HG03442 (cell line): Measurements from ENCODE around the gene NKX6-2.
"Not testable (repeated sequence)": the region's sequence is repeated elsewhere in the genome, so short reads cannot be mapped to it uniquely, and the experiment has no call there.

Experiments used
- ATAC-seq: cut with Tn5 transposase; IDR thresholded peaks from one replicate; pipeline ENCODE4 v1.9.1; 2021; ENCODE audit warnings: mild to moderate bottlenecking, moderate library complexity; ENCODE audit not compliant: unreplicated experiment

NKX6-2 gene

GRCh38 chr10:132799865-132800264 is 13.9 kb upstream of the NKX6-2 start:
- no peak for ATAC-seq

GRCh38 chr10:132798876-132799275 is 12.9 kb upstream of the NKX6-2 start:
- ATAC-seq, result no peak

DNA sequence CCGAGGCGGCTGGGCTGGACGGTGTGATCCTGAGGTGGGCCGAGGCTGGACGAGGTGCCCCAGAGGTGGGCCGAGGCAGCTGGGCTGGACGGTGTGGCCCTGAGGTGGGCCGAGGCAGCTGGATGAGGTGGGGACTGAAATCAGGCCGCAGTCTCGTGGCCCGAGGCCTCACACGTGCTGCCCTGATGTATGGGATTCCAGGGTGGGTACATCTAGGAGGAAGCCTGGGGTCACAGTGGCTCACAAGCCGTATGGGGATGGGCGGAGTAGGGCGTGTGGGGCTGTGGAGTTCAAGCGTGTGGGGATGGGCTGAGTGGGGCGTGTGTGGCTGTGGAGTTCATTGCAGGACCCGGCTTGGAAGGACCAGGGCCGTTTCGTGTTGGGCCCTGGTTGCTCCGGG is 12.5 kb upstream of the NKX6-2 start:
- ATAC-seq, result no peak

DNA sequence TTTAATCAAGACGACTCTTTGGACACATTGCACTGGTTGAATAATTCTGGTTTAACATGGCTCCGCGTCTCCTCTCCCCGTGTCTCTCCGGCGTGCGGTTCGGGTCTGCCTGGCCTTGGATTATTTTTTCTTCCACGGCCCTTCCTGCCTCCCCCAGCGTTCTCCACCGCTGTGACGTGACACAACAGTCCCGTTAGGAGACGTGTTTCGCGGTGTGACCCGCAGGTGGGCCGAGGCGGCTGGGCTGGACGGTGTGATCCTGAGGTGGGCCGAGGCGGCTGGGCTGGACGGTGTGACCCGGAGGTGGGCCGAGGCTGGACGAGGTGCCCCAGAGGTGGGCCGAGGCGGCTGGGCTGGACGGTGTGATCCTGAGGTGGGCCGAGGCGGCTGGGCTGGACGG is 12.0 kb upstream of the NKX6-2 start:
- not testable (repeated sequence) for ATAC-seq

GRCh38 chr10:132796846-132797245 is 10.9 kb upstream of the NKX6-2 start:
- no peak for ATAC-seq

GRCh38 chr10:132793871-132794849 is 8.2 kb upstream of the NKX6-2 start:
- ATAC-seq, result no peak

DNA sequence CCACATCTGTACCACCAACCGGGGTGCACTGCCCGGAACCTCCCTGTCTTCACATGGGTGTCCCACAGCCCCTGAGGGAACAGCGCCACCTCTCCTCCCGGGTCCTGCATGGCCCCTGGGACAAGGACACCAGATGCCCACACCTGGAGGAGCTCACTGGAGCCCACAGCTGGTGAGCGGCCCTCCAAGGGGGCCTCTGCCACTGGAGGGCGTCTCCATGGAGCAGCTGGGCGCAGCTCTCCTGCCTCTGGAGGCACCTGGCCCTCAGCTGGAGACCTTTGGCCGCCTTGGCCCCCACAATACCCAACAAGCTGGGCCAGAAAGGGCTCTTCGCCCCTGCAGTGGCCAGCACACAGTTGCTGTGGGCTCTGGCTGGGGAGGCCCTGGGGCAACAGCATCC is 7.3 kb upstream of the NKX6-2 start:
- ATAC-seq, result no peak

GRCh38 chr10:132792796-132793195 is 6.8 kb upstream of the NKX6-2 start:
- no peak for ATAC-seq

DNA sequence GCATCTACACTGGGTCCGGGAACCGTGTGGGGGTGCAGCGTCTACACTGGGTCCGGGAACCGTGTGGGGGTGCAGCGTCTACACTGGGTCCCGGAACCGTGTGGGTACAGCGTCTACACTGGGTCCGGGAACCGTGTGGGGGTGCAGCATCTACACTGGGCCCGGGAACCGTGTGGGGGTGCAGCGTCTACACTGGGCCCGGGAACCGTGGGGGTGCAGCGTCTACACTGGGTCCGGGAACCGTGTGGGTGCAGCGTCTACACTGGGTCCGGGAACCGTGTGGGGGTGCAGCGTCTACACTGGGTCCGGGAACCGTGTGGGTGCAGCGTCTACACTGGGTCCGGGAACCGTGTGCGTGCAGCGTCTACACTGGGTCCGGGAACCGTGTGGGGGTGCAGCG is 6.2 kb upstream of the NKX6-2 start:
- ATAC-seq, result not testable (repeated sequence)

- no peak for ATAC-seq
Measured at GRCh38 chr10:132790934-132791829, 5.2 kb upstream of the NKX6-2 start.

- no peak for ATAC-seq
Measured at GRCh38 chr10:132790470-132790869, 4.5 kb upstream of the NKX6-2 start.

DNA sequence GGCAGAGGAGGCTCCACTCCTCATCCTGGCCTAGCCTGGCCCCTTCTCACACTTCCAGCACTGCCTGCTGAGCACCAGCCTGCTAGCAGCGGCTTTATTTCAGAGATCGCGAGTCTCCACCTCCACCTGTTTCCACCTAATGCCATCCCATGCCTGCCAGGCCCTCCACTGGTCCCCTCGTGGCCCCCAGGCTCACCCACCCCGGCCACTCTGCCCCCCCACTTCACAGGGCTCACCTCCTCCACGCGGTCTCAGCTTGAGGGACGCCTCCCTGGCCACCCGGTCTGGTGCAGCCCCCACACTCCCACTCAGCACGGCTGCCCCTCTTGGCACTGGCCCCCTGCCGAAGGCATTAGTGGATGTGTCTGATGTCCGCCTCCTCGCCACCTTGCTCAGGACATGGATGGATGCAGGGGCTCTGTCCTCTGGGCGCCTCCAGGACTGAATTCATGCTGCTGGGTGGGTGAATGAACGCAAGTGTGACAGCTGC is 3.8 kb upstream of the NKX6-2 start:
- ATAC-seq, result no peak

DNA sequence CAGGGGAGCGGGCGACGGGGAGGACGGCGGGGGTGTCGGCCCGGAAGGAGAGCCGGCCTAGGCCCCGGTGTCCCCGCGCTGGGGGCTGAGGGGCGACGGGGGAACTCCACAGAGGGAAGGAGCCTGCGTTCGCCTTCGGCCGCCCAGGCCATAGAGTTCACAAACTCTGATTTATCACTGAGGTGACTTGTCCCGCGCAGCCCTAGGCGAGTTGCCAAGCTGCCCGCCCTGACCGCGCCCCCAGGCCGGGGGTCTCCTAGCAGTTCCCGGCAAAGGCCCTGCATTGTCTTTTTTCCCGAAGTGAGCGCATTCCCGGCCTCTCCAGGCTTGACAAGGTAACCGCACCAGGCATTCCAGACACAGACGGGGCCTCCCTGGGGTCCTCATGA is 2.9 kb upstream of the NKX6-2 start:
- ATAC-seq, result no peak

DNA sequence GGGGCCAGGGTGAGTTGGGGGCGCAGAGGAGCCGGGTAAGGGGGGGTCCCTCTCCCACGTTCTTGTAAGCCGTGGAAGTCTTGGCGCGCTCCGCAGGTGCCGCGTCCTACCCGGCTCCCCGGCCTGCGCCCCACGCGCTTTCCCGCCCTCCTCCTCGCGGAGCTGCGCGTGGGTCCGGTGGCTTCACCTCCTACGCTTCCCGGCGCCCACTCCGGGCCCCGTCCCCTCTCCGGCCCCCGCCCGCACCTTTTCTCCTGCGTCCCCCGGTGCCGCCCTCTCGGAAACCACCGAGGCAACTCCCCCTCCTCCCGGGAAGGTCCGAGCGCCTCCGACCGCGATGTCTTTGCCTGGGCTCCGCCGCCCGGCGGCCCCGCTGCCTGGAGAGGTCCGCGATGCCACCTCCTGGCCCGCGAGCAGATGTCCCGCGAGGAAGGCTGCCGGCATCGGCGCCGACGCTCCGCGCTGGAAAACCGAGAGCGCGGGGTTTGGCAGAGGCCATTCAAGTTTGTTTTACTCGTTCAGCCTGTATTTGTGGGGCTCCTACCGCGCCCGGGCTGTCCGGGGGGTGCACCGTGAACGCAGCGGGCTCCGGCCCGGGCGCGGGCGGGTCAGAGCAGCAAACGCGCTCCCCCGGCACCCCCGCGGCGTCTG is 2.4 kb upstream of the NKX6-2 start:
- ATAC-seq, result no peak

DNA sequence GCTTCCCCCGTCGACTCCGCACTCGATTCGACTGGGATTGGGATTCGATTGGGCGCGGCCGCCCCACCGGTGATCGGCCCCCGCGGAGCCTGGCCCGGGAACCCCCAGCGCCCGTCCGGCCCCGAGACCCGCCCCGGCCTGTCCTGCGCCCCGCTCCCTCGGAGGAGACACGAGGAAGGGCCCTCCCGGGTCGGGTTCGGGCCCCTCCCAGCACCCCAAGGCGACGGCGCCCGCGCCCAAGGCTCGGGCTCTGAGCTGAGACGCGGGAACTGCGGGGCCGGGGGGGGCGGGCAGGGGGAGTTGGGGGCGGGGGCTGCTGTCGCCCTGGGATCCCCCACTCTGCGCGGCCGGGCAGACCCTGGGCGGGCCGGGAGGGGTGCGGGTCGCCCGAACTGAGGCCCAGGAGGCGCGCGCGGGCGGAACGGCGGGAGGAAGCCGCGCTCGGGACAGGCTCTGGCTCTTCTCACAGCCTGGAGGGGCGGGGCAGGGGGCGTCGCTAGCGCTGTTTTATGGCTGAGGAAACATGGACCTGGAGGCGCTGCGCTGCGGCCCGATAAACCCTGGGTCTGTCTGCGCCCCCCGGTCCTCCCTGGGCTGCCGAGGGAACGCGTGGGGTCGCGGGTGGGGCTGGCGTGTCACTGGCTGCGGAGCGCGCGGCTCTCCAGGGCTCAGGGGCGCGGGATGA is 1.7 kb upstream of the NKX6-2 start:
- ATAC-seq, result no peak

DNA sequence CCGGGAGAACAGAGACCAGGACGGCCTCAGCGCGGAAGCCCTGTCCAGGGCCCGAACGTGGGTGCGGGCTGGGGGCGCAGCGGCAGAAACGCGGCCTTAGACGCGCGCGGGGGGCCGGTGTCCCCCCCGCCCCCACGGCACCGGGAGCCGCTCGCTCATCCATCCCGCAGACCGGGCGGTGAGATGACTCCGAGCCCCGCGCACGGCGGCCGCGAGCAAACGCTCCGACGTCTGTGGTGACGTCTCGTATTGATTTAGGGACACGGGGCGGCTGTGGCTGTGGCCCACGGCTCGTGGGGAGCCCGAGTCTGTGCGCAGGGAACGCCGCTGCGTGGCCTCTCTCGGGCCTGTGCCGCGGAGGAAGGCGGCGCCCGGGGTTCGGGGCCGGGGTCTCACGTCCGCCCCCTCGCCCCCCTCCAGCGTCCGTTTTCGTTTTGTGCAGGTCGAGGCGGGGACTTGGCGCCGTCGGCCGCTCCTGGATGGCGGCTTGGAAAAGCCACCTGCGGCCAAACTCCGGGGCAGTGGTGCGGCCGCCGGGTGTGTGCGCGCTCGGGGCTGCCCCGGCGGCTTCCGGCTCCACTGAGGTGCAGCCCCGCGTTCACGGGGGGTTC is 1.0 kb upstream of the NKX6-2 start:
- no peak for ATAC-seq

GRCh38 chr10:132786476-132786883 is 533 bp upstream of the NKX6-2 start:
- no peak for ATAC-seq

GRCh38 chr10:132784866-132785722 is 853 bp downstream of the NKX6-2 start:
- no peak for ATAC-seq
